NCI-H748 (cell line): ENCODE data around the gene CD58.

Experiments
- DNase-seq: peaks from one replicate; lab custom pipeline; 2025; ENCODE audit not compliant: unreplicated experiment; lab: John Stamatoyannopoulos, UW

CD58 gene

DNA sequence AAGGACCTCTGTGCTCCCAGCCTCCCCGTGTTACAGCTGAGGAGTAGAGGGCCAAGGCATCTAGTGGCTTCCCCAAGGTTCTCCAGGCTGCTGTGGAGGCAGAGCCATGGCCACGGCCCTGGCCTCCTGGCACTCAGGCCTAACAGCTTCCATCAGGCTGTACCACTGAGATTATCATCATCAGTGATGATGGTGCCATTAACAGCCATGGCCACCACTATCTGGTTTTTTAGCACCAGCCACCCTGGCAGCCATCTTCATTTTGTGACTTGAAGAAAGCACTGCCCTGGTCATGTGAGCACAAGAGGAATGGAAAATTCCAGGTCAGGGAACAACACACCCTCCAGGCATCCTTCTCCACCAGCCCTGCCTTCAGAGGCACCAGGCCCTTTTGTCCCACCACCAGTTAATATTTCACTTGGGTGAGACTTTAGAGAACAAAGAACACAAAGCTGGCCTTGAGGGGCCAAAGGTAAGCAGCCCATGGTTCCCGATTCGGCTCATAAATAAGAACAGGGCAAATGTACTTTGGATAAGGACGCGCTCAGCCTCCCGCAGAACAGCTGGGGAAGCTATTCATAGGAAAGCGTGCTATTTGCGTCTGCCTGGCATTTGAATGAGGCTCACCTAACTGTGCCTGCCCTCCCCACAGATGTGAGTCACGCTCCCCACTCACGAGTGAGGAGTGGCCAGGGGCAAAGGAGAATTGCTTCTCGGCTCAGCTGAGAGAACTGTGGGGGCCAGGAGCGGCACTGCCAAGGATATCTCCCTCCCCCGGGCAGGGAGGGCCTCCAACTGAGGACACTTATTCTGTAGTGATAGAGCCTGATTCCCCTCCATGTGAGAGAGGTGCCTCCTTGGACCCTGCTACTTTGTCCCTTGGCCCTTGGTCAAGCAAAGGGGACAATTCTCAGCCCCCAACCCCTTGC is 95.6 kb downstream of the CD58 start:
- peak; percentile 7 for DNase-seq

DNA sequence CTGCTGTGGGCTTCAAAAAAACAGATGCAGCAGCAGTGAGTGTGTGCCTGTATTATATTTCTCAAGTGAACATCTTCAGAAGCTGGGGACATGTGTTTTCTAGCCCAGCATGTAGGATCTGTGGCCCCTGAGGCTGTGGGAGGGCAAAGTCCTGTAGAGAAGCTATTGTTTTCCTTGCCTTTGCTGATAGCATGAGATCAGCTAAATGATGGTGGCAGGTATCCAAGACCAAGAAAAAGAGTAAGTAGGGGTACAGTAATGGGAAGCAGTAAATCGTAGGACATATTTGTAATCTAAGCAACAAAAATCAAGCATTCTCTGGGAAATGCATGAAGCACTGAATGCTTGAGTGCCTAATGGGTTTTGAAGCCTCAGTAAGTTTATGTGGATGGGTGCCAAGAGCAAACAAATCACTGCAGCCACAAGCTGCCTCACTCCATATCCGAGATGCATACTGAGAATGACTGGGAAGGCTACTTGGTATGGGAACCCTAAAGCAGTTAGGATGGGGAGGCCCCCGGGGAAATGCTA is 98.3 kb downstream of the CD58 start:
- DNase-seq = peak; percentile 73

DNA sequence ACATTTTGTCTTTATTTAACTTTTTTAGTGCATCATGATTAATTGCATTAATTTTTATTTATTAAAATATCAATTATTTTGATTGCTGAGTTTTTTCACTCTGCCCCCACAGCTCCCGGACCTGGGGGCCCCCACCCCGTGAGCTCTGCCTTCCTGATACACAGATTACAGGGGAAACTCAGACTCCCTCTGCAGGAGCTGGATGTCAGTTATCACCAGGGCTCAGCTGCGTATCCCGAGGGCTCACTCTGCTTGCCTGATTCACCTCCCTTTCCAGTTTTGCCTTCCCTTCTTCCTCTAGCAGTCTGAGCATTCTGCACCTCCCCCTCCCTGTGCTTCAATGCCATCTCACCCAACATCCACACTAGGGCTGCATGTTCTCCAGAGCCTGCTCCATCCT is 99.6 kb downstream of the CD58 start:
- DNase-seq = no peak

DNA sequence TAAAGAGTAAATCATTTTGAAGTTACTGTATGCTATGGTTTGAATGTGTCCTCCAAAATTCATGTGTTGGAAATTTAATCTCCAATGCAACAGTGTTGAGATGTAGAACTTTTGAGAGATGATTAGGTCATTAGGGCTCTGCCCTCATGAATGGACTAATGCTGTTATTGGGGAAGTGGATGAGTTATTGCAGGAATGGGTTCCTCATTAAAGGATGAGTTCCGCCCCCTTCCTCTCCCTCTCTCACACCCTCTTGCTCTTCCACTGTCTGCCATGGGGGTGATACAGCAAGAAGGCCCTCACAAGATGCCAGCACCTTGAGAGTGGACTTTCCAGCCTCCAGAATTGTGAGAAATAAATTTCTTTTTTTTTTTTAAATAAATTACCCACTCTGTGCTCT is 100.2 kb downstream of the CD58 start:
- no peak for DNase-seq

DNA sequence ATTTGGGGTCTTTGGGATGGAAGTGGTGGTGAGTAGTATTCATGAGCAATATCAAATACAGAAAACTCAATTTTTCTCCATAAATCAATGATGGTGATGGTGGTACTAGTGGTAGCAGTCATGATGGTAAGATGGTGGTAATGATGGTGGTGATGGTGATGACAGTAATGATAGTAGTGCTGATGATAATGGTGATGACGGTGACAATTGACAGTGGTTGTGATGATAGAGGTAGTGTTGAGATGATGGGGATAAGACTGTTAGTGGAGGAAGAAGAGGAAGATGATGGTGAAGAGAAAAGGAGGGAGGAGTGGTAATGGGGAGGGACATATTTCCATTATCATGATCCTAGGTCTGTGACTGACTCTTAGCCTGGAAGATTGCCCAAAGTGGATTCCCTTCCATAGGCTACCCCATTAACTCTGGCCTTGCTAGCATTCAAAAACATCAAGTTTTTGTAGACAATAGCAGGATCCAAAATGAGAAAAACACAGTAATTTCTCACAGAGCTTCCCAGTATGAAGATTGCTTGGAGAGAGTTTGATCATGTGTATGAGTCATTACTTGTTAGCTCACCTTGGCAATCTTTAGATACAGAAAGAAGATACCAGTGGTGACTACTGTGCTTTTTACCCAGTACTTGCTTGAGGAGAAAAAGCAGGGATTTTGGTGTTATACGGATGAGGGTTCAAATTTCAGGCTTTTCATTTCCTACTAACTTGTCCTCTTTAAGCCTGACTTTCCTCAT is 103.8 kb downstream of the CD58 start:
- DNase-seq = no peak

DNA sequence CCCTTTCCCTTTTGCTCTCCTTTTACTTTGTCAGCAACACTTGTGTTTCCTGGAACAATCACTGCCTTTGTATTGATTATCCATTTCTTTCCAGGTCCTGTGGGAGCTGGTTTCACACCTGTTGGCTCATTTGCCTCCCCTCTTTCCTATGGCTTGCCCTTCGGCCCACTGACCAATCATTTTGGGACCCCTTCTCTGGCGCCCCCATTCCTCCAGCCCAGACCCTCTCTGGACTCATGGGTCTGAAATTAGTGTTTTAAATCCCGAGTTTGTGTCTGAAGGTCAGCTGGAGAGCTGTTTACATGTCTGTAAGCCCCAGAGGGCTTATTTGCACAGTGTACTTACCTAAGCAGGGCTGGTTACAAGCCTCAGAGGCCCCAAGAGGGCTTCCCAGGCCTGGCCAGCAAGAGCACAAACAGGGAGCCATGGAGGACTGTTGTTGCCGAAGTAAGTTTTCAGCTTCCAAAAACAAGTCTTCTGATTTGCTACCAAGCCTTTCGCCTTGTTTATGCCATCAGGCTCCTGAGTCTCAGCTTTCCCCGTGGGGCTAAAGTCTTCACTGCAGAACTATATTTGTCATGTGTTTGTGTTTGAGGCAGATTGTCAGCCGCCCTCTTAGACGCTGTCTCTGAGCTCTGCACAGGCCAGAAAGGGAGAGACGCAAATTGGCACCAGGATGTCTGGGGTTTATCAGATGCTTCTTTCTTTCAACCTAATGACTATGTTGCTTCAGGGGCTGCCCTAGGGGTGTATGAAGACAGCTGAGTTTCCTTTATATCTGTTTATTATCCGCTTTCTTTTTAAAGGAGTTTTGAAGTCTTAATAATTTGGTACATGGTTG is 104.8 kb downstream of the CD58 start:
- no peak for DNase-seq

DNA sequence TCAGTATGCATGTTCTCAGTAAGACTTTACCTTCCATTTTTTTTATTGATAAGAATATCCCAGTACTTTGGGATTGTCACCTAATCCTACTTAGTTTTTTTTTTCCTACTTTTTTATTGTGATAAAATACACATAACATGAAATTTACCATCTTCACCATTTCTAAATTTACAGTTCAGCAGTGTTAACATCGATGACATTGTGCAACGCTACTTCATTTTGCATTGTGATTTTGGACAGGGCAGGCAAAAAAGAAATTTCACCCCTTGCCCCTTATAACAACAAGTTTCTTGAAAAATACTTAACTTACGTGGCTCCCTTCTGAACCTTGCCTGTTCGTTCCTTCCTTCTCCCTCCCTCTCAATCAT is 105.4 kb downstream of the CD58 start:
- DNase-seq = no peak
